GM13976 (cell line): ENCODE measurements around the gene SRGAP1.

ENCODE experiments used
- DNase-seq: peaks from one replicate; pipeline ENCODE4 v3.0.0; 2012; ENCODE audit warnings: low spot score
- CTCF ChIP-seq: IDR thresholded peaks from 2 replicates; pipeline ENCODE4 v1.5.1; 2012; ENCODE audit warnings: borderline replicate concordance, mild to moderate bottlenecking; ENCODE audit not compliant: insufficient read depth; ENCODE audit errors: extremely low read depth, missing control alignments, control extremely low read depth
- in situ Hi-C: fragments of 300-500 bp; cut with MboI; formaldehyde crosslinking; loops from one replicate; pipeline ENCODE4 v1.12.0; 2022; ENCODE audit warnings: low sequenced_read_pairs, mixed read lengths, inconsistent platforms; ENCODE audit not compliant: unreplicated experiment

Gene SRGAP1

GRCh38 chr12:64180951-64181350 lies 336.5 kb downstream of the SRGAP1 start:
- in situ Hi-C loops = no loop called here
- no peak for DNase-seq
- no peak for TF ChIP-seq CTCF

- no peak for TF ChIP-seq CTCF
- DNase-seq = no peak
- in situ Hi-C loops = no loop called here
Measured at GRCh38 chr12:64181430-64182291, 337.2 kb downstream of the SRGAP1 start.

- in situ Hi-C loops = no loop called here
- no peak for DNase-seq
- no peak for TF ChIP-seq CTCF
Measured at GRCh38 chr12:64184216-64184615, 339.7 kb downstream of the SRGAP1 start.

DNA sequence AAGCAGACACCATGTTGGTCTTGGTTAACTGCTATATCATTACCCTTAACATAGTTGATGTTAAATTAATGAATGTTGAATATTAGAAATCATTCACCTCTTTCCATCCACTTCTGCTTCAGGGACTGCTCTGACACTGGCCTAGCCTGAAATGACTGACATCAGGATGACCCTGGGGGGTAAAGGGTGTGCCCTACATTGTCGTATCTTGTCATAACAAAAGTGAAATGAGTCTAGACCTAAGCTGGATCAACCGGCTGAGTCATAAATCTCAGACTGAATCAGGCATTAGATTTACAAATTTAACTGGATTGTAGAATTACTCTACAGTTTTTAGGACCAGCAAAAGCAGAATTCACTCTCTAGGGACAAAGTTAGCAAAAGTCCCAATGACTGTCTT lies 342.3 kb downstream of the SRGAP1 start:
- DNase-seq = peak; percentile 32
- in situ Hi-C loops = no loop called here
- no peak for TF ChIP-seq CTCF

DNA sequence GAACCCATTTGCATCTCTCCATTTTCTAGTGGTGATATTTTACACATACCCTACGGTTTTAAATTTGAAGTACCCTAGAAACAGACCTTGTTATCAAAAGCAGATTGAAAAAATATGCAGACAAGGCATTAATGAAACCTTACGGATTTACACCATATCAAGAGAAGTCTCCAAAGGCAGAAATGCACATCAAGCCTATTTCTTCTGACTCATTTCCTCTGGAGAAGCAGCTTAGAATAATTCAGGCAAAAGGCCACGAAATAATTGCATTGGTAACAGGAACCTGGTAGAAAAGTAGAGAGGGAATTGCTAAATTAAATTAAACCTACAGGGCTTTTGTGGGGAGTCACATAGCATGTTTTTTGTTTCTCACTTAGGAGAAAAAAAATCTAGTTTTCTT lies 342.9 kb downstream of the SRGAP1 start:
- in situ Hi-C loops = no loop called here
- no peak for TF ChIP-seq CTCF
- DNase-seq = no peak

- no peak for DNase-seq
- in situ Hi-C loops = no loop called here
- TF ChIP-seq CTCF = no peak
Measured at GRCh38 chr12:64187794-64188193, 343.3 kb downstream of the SRGAP1 start.

DNA sequence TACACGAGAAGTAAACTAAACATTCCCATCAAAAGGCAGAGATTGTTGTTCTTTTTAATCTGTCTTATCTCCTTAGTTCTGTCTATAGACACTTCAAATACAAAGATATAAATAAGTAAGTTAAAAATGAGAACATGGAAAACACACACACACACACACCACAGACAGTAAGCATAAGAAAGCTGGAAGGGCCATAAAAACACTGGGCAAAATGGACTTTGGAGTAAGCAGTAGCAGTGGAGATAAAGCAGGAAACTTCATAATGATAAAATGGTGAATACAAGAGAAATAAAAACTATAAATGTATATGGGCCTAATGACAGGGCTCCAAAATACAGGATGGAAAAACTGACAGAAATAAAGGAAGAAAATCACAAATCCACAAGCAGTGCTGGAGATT lies 345.0 kb downstream of the SRGAP1 start:
- TF ChIP-seq CTCF = no peak
- no peak for DNase-seq
- in situ Hi-C loops = no loop called here
